ENCODE measurements around the gene GMPR2.
"Not testable (repeated sequence)": the region's sequence is repeated elsewhere in the genome, so short reads cannot be mapped to it uniquely, and the experiment has no call there.

GMPR2 gene

DNA sequence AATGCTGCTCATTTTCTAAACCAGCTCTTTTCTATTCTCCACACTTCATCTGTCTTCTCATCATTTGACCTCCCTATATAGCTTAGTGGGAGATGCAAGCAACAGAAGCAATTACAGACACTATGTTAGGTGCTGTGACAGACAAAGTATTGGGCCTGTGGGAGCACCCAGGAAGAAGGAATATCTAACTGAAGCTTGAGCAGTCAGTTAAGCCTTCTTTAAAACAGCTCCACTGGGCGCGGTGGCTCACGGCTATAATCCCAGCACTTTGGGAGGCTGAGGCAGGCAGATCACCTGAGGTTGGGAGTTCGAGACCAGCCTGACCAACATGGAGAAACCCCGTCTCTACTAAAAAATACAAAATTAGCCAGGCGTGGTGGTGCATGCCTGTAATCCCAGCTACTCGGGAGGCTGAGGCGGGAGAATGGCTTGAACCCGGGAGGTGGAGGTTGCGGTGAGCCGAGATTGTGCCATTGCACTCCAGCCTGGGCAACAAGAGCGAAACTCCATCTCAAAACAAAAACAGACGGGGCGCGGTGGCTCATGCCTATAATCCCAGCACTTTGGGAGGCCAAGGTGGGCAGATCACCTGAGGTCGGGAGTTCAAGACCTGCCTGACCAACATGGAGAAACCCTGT lies 29.4 kb upstream of the GMPR2 start:
- DNase-seq, result not testable (repeated sequence)

DNA sequence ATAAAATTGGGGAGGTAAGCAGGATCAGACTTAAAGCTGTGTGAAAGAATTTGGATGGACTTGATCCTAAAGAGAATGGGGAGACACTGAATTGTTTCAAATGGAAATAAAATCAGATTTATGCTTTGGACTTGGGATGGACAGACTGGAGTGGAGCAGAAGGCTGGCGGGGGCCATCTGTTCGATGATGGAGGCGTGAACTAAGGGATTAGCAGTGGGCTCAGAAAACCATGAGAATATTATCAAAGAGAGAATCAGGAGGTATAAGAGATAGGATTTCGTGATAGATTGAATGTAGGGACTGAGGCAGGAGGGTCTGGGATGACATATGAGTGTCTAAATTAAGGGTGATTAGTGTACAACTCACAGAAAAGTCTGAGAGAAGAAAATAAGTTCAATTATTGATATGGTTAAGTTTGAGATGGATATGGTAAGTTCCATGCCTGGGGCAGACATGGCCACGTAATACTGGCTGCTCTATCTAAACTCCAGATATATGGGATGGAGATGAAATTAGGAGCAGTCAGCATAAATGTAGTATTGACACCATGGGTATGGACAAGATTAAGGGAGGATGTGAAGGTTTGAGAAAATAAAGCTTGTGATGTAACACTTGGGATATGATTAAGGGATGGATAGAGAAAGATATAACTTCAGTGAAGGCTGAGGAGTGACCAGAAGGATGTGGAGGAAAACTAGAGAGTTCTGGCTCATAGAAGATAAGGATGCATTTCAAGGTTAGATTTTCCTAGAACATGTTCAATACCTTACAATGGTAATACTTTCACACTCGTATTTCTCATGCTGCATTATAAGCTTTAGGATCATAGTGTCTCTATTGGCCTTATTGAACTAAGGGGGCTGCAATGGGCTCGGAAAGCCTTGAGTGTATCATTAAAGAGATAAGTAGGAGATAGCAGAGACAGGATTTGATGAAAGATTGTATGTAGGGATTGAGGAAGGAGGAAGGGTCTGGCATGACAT lies 28.3 kb upstream of the GMPR2 start:
- no peak for DNase-seq

DNA sequence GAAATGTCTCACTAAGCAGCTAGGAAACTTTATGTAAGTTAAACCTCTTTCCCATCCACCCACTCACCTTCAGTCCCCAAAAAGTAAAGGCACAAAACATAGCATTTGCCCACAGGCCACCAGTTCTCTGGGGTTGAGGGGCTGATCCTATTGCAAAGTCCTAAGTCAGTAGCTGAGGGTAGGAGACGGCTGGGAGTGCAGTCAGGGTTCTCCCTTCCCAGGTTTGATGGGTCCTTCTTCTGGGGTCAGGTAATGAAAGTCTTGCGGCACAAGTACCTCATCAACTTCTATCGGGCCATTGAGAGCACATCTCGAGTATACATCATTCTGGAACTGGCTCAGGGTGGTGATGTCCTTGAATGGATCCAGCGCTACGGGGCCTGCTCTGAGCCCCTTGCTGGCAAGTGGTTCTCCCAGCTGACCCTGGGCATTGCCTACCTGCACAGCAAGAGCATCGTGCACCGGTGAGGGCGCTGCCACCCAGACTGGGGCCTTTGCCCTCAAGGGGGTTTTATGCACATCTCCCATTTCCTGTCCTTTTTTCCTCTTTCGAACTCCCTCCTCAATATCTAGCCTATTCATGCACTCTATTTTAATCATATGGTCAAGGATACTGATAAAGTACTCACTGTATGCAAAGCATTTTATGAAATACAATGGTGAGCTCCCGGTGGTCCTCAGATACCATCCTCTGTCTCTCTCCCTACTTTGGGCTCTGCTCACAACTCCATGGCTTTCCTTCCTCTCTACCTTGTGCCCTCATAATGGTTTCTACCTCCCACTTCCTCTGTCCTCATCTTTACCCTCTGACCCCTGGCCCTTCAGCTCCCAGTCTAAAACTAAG lies 26.2 kb upstream of the GMPR2 start:
- no peak for DNase-seq

DNA sequence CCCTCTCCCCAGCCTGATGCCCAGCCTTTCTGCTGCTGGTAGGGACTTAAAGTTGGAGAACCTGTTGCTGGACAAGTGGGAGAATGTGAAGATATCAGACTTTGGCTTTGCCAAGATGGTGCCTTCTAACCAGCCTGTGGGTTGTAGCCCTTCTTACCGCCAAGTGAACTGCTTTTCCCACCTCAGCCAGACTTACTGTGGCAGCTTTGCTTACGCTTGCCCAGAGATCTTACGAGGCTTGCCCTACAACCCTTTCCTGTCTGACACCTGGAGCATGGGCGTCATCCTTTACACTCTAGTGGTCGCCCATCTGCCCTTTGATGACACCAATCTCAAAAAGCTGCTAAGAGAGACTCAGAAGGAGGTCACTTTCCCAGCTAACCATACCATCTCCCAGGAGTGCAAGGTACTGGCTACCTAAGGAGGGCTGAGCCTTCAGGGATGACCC lies 25.6 kb upstream of the GMPR2 start:
- DNase-seq, result no peak

DNA sequence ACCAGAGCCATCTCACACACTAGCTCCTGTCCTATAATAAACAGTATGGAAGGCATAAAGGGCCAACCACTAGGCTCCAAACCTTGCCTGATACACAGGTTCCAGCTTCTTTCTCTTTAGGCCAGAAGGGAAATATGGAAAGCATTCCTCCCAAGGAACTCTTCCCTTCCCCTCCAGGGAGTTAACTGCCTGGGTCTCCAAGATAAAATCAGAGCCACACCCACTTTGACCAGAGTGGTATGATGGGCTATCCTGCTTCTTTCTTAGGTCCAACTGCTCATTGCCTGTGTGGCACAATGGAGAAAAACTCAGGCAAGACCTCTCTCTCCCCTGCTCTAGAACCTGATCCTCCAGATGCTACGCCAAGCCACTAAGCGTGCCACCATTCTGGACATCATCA lies 25.1 kb upstream of the GMPR2 start:
- no peak for DNase-seq

DNA sequence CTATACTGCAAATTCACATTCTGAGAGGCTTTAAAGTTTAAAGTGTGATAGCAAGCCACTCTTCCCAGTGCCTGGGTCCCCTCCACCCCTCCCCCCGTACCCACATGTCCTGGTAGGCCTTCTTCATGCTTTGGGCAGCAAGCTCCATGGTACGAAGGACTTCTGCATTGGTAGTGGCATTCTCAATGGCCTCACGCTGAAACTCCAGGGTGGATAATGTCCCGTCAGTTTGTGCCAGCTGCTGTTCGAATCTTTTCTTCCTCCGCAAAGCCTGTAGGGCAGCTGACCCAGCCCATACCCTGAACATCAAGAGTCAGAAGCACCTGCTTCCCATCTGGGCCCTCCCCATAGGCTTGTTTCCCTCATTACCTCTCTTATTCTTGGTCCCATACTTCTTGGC lies 21.4 kb upstream of the GMPR2 start:
- DNase-seq, result no peak

DNA sequence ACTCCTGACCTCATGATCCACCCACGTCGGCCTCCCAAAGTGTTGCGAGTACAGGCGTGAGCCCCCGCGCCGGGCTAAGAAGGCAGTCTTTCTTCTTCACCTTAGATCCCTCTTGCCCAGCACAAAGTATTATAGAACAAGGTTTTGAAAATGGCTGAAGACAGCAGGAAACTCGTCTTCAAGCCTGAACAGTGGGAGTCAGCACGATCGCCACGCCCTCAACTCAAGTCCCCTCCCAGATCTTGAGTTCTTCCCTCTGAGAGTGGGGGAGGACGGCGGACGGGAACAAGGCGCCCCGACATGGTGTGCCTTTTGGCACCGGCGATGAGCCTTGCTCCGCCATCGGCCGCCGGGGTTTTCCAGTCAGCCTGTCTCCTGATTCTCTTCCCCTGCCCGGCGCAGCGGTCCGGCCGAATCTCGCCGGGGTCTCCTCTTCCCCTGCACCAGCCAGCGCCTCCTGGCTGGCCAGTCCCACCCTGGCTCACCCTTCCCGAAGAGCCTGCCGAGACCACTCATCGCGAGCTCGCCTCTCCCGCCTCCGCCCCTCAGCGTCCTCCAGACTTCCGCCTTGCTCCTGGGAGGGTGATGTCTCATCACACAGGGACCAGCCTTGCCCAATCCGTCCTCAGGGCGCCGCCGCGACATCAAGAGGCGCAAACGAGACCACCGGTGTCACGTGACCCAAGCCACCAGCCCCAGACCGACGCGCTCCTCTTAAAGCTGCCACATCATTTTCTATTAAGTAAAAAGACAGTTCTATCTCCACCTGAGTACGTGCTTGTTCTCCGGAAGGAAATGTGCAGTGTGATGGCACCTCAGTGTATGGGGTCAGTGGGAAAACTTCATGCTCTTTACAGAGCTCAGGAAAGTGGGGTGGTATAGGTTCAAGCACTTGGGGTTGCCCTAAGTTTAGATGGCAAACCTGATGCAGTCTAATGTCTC lies 19.5 kb upstream of the GMPR2 start, which contains the start of gene CHMP4A:
Gene CHMP4A (minus strand): TSS at position 565 of the 942 bp plus-strand sequence. CDS start 49 bp downstream, at position 516.
- DNase-seq, result peak; percentile 99

DNA sequence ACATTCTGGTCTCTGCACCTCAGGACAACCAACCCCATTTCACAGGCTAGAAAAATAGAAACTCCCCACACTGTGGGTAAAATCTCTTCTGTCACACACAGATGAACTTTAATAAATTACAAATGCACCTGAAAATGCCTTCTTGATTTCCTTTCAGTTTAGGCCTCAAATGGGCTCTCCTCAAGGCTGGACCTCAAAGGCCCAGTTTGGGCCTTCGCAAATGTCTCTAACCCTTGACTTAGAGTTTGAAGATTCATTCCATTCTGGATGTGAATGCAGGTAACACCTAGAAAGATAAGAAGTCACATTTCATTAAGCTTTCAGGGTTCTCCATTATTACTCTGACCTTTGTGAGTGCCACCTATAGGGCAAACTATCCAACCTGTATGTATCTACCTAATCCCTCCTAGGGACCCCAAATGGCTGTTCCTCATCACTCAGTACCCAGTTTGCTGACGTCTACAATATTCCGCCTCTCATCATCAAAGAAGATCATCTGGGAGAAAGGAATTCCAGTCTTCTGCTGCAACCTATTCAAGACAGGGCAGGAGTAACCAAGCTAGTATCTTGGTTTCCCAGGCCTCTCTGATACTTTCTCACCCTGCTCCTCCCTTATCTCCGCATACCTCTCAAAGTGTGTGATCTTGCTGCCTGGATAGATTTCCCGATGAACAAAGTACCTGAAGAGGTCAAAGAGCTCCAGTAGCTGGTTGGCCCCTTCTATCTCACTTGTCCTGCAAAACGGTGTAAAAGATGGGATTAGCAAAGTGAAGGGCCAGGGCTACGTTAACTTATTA lies 18.7 kb upstream of the GMPR2 start:
- no peak for DNase-seq

DNA sequence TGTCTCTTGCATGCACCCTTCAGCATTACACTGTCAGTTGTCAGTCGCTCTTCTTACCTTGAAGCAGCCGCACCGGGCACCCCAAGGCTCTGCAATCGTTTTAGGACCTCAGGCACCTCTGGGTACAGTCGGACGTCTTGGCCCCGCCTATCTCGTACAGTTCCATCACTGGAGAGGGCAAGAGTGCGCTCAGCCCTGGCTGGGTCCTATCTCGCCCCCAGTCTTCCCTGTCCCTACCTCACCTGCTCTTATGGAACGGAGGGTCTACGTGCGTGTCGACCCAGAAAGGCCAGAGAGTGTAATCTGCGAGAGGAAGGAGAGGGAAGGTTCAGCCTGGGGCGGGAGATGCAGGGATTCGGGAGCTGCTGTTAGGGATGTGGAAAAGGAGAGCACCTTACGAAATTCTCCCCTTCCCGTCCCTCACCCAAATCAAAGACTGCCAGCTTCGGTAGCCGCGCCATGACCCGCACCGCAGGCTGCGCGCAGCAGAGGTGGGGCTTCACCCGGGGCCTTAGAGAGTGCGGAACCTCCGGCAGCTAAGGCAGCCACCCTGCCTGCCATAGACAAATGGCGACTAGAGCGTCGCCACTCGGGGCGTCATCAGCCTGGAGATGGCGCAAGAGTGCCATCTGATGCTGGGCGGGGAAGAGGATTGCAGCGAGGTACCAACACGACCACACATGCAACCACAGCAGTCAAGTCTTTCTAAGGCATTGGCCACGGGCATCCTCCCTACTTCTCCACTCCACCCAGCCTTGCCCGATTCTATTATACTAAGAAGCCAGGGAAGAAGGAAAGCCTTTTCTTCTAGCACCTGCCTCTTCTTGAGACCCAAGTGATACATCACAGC lies 17.0 kb upstream of the GMPR2 start, which contains the start of gene MDP1:
Gene MDP1 (minus strand): TSS at position 572 of the 850 bp plus-strand sequence. CDS start 111 bp downstream, at position 461.
- peak; percentile 92 for DNase-seq

DNA sequence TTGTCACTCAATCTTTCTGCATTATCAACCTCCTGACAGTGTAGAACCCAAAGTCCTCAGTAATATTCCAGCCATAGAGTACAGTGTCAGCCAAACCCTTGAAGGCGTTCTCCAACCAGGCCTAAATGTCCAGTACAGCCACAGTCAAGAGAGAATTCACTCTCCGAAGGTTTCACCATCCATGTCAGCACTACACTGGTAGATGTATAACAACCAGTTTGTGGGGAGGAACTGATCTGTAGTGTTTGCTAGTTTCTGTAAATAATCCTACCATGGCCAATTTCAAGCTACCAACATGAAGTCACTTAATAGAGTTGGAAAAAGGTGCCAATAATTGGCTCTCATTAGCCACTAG lies 16.4 kb upstream of the GMPR2 start:
- DNase-seq, result no peak

DNA sequence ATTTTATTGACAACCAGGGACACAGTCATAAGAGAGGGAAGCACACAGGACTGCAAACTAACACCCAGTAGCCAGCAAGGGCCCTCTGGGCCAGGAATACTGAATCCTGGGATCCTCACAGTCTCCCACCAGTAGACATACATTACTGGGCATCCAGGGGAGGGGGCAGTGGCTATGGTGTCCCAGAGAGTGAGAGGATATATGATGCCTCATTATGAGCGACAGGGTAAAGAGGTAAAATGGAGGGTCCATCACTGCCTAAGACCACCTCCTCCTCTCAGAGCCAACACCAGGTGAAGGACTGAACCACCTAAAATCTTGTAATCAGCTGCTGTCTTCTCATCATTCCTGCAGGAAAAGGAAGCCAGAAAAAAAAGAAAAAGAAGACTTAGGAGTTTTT lies 15.9 kb upstream of the GMPR2 start:
- DNase-seq, result not testable (repeated sequence)

DNA sequence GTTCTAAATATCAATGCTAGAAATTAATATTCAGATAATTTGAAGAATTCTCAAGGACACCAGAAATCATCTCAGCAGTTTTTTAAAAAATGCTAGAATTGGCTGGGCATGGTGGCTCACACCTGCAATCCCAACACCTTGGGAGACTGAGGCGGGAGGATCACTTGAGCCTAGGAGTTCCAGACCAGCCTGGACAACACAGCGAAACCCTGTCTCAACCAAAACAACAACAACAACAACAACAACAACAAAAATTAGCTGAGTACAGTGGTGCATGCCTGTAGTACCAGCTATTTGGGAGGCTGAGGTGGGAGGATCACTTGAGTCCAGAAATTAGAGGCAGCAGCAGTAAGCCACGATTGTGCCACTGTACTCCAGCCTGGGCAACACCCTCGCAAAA lies 13.6 kb upstream of the GMPR2 start:
- DNase-seq, result no peak

DNA sequence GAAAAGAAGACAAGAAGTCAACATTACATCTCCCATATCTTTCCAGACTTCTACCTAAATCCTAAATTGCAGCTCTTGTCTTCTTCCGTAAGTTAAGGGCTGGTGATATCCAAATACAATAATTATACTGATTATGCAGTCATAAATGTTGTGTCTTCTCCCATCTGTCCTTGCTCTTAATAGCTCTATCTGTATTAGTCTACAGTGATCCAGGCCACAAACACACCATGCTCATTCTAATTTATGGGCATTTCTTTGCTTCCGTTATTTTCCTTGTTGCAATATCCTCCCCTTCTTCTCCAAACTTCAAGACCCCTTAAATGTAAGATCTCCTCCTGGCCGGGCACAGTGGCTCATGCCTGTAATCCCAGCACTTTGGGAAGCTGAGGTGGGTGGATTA lies 13.2 kb upstream of the GMPR2 start:
- DNase-seq, result no peak

DNA sequence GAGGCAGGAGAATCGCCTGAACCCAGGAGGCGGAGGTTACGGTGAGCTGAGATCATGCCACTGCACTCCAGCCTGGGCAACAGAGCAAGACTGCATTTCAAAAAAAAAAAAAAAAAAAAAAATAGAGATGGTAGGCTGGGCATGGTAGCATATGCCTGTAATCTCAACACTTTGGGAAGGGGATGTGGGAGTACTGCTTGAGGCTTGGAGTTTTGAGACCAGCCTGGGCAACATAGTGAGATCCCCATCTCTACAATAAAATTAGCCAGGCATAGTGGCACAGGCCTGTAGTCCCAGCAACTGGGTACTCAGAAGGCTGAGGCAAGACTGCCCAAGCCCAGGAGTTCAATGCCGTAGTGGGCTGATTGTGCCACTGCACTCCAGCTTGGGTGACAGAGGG lies 9.7 kb upstream of the GMPR2 start:
- not testable (repeated sequence) for DNase-seq

DNA sequence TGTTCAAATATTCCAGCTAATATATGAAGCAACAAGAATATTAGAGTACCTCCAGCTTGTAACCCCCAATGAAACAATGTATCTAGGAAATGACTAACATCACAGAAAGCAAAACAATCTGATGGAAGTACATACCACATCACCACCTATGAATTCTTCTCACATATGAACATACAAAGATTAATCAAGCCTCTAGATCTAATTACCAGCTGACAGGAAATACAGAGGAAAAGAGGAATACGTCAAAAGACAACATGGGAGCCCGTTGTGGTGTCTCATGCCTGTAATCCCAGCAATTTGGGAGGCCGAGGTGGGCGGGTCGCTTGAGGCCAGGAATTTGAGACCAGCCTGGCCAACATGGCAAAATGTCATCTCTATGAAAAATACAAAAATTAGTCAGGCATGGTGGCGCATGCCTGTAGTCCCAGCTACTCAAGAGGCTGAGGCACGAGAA lies 8.1 kb upstream of the GMPR2 start:
- DNase-seq, result no peak

DNA sequence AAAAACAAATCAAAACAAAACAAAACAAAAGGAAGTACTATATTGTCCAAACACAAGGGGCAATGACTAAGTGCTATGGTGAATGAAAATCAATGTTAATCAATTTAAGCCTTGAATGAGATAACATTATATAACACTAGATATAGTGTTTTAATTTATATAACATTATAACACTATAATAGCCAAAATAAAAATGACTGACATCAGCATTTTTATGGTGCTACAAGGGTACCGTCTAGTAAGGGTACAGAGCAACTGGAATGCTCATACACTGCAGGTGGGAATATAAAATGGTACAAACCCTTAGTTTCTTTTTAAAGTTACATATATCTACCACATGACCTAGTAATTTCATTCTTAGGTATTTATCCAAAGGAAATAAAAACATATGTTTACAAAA lies 6.3 kb upstream of the GMPR2 start:
- DNase-seq, result no peak

DNA sequence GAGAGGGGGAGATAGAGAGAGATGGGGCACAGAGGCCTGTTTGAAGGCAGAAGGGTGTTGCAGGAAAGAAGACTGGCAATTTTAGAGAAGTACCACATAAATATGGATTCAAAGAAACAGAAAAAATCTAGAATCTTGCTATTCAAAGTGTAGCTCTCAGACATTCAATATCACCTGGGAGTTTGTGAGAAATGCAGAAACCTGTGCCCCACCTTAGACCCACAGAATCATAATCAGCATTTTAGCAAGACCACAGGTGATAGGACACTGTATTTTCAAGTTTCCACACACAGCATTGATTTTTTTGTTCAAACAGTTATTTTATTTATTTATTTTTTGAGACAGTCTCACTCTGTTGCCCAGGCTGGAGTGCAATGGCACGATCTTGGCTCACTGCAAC lies 3.8 kb upstream of the GMPR2 start:
- DNase-seq, result no peak

DNA sequence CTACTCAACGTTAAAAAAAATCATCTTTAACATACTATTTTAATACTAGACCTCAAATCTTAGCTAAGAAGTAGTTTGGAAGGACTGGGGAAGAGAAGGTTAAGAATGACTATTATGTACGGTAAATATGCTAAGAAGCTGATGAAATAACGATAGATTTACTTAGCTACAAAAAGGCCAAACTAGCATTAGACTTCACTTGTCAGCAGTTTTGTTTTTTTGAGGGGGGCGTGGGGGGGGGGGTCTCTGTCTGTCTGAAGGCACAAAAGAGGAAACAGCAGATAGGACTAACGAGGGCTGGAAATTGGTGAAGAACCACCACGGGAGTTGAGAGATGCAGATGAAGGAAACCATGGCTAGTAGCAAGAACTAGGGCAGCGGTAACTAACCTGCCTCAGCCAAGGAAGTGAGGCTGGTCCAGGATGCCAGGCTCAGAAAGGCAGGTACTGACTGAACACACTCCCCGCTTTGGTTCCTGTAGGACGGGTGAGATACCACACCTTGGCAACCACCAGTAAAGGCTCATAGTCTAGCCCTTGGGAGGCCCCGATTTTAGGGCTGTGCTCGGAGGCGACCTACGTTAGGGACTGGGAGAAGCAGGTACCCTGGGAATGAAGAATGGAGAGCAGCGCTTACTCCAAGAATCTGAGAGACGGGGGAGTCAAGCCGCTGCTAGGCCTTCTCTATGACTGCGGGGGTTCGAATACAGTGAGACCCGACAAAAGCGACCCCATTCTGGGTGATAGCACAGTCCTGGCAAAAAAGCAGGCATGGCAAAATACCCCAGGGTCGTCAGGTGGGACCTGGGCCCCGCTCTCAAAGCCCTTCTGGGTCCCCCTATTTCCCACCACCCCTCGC lies 1.2 kb upstream of the GMPR2 start:
- no peak for DNase-seq

DNA sequence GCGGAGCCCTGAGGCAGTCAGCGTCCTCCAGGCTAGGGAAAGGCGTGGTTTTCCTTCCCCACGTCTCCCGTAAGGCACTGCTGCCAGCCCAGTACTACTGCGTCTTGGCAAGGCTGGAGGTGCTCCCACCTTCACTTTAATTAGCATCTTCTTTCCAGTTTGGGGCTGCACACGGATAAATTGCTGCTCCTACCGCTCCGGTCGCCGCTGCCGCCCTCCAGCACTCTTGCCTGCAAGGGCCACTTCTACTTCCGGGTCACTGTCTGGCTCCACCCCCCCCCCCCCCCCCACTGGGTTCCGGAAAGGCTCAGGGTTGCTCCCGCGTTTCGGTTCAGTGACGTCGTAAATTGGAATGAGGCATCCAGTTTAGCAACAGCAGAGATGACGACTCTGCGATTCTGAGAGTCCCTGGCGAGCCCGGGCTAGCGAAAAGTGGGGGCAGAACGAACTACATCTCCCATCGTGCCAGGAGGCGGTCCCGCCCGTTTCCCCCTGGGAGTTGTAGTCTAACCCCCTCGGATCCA lies 546 bp upstream of the GMPR2 start, which contains the start of gene NEDD8:
Gene NEDD8 (minus strand): TSS at position 247 of the 524 bp plus-strand sequence. CDS start 100 bp downstream, at position 147.
- peak; percentile 99 for DNase-seq

Data from inflammatory macrophage treated with lipopolysaccharide for 4 hours (primary cell).